SK-N-MC (cell line): ENCODE data around the gene DGKD.

Source experiments
- DNase-seq: peaks from one replicate; pipeline ENCODE4 v3.0.0-alpha.2; 2011; ENCODE audit warnings: low read depth, low spot score
- H3K27ac ChIP-seq: fragments of 200-600 bp; sonication (generic); 2 replicates; pipeline ENCODE4 v1.5.1; 2016; ENCODE audit warnings: mixed run types
- H3K36me3 ChIP-seq: fragments of 200-600 bp; sonication (generic); 2 replicates; pipeline ENCODE4 v1.6.1; 2017; ENCODE audit warnings: antibody characterized with exemption, low read length, mixed read lengths; ENCODE audit not compliant: insufficient read depth
- H3K4me3 ChIP-seq: fragments of 200-600 bp; sonication (generic); 2 replicates; pipeline ENCODE4 v1.5.1; 2016
- H3K9ac ChIP-seq: fragments of 200-600 bp; sonication (generic); 2 replicates; pipeline ENCODE4 v1.8.0; 2017; ENCODE audit warnings: mixed run types, mixed read lengths; ENCODE audit not compliant: insufficient read length
- H3K9me3 ChIP-seq: fragments of 200-600 bp; sonication (generic); 2 replicates; pipeline ENCODE4 v1.6.1; 2017; ENCODE audit warnings: low read depth, mild to moderate bottlenecking, antibody characterized with exemption, low read length, moderate library complexity, mixed read lengths
- EZH2 ChIP-seq: fragments of 200-600 bp; sonication (generic); IDR thresholded peaks from one replicate; pipeline ENCODE4 v1.6.1; 2017; ENCODE audit warnings: antibody characterized with exemption
- FOXP2 ChIP-seq: optimal IDR thresholded peaks from 2 replicates; pipeline ENCODE3; 2011; ENCODE audit warnings: mild to moderate bottlenecking, moderate library complexity; ENCODE audit not compliant: insufficient read depth; ENCODE audit errors: extremely low read length, control extremely low read depth
- POLR2AphosphoS5 ChIP-seq: IDR thresholded peaks from 2 replicates; pipeline ENCODE4 v1.6.1; 2012; ENCODE audit warnings: mild to moderate bottlenecking, low read depth, low read length, borderline replicate concordance

The DGKD gene

DNA sequence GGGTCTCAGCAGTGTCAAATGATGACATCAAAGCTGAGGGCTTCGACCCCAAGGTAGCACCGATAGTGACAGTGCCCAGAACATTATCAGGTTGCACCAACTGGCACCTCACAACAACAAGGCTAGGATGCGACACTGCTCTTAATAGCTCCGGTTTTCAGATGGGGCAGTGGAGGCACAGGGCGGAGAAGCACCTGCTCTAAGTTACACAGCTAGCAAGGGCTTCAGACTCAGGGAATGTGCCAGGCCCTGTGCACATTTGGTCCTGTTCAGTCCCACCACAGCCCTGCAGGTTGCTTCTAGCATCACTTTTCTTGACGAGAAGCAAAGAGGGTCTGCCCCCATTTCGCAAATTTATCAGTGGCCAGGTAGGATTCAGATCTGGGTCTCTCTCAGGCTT lies 74.1 kb downstream of the DGKD start:
- DNase-seq: no peak

DNA sequence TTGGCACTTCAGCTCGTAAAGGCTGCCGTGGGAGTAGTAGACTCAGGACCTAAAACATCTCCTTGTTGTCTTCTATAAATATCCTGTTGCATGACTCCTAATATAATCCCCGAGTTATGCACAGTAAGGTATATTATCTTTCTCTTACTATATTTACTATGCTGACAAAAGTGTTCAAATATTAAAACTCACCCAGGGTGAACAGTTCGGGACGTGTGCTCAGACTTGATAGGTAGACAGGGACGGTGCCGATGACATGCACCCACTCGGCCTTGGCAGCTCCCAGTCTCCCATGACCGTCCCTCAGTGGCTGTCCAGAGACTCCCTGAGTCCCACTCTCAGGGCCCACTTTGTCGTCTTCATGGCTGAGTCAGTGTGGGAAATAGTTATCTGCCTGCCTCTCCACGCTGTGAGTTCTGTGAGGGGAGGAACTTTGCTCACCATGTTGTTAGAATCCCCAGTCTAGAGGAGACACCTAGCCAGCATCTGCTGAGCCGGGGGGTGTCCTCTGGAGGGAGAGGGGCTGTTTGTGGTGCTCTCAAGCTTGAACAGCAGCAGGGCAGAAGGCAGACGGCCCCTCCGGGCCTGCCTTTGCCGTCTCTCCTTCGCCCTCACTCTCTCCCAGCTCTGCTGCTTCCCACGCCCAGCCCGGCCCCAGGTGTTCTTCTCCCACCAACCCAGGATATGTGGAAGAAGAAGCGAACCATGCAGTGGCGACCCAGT lies 75.0 kb downstream of the DGKD start:
- peaks cover 44% of the 10 kb centered on the region for H3K36me3 ChIP-seq
- H3K4me3 ChIP-seq: peak overlapping the region; percentile 21
- H3K9me3 ChIP-seq: peaks cover 4% of the 10 kb centered on the region; the same call in 1 of the 2 replicates
- TF ChIP-seq FOXP2 (no peak), EZH2 (no peak), POLR2AphosphoS5 (no peak)
- DNase-seq: no peak
- H3K9ac ChIP-seq: no peak overlapping the region
- H3K27ac ChIP-seq: peak overlapping the region; percentile 64

More for the DNA sequence above, 74.1 kb downstream of the DGKD start:
- Histone ChIP-seq H3K36me3 (peaks cover 47% of the 10 kb centered on the region), H3K9ac (no peak overlapping the region), H3K9me3 (peaks cover 4% of the 10 kb centered on the region; the same call in 1 of the 2 replicates), H3K27ac (no peak overlapping the region), H3K4me3 (no peak overlapping the region)
- TF ChIP-seq POLR2AphosphoS5 (no peak), EZH2 (no peak), FOXP2 (no peak)

DNA sequence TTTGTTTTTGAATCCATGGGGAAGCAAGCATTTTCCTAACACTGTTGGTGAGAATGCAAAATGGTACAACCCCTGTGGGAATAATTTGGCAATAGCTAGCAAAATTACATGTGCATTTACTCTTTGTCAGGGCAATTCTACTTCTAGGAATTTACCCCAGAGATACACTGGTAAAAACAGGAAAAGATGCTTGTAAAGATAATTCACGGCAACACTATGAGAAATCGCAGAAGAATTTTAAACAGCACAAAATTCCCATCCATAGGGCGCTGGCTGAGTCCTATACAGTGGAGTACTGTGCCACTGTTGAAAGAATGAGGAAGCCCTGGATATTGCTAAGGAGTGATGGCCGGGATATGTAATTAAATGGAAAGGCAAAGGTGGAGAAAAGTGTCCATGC lies 75.8 kb downstream of the DGKD start:
- H3K4me3 ChIP-seq: peak overlapping the region; percentile 21
- peaks cover 4% of the 10 kb centered on the region; the same call in 1 of the 2 replicates for H3K9me3 ChIP-seq
- H3K9ac ChIP-seq: no peak overlapping the region
- H3K36me3 ChIP-seq: peaks cover 47% of the 10 kb centered on the region
- H3K27ac ChIP-seq: peak overlapping the region; percentile 64
- DNase-seq: peak; percentile 94
- TF ChIP-seq FOXP2 (peak; percentile 27), POLR2AphosphoS5 (peak; percentile 64; the same call in 1 of the 2 replicates), EZH2 (no peak)

DNA sequence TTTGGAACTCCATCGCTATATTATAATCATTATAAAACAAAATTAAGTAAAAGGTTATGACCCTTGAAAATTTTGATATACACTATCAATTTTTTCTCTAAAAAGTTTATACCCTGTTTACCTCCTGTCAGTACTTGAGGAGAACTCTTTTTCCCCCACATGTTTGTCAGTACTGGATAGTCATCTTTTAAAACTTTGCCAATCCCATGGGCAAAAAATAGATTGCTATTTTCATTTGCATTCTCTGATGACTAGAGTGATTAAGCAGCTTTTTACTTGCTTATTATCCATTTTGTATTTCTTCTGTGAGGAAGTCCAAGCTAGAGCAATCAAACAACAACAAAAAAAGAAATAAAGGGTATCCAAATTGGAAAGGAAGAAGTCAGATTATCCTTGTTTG lies 76.4 kb downstream of the DGKD start:
- Histone ChIP-seq H3K36me3 (peaks cover 49% of the 10 kb centered on the region), H3K9me3 (peaks cover 4% of the 10 kb centered on the region; the same call in 1 of the 2 replicates), H3K27ac (no peak overlapping the region), H3K4me3 (no peak overlapping the region), H3K9ac (no peak overlapping the region)
- no peak for DNase-seq
- no peak for TF ChIP-seq EZH2
- TF ChIP-seq FOXP2: no peak
- no peak for TF ChIP-seq POLR2AphosphoS5

DNA sequence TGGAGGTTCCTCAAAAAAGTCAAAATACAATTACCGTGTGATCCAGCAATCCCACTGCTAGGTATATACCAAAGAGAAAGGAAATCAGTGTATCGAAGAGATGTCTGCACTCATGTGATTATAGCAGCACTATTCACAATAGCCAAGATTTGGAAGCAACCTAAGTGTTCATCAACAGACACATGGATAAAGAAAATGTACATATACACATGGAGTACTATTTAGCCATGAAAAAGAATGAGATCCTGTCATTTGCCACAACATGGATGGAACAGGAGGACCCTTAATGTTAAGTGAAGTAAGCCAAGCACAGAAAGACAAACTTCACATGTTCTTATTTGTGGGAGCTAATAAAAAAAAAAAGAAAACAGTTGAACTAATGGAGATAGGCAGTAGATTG lies 78.7 kb downstream of the DGKD start:
- H3K36me3 ChIP-seq: peaks cover 58% of the 10 kb centered on the region
- H3K4me3 ChIP-seq: no peak overlapping the region
- H3K9me3 ChIP-seq: no peaks in the 10 kb centered on the region
- TF ChIP-seq POLR2AphosphoS5 (no peak), FOXP2 (no peak)
- no peak overlapping the region for H3K9ac ChIP-seq
- no peak for DNase-seq
- H3K27ac ChIP-seq: no peak overlapping the region

DNA sequence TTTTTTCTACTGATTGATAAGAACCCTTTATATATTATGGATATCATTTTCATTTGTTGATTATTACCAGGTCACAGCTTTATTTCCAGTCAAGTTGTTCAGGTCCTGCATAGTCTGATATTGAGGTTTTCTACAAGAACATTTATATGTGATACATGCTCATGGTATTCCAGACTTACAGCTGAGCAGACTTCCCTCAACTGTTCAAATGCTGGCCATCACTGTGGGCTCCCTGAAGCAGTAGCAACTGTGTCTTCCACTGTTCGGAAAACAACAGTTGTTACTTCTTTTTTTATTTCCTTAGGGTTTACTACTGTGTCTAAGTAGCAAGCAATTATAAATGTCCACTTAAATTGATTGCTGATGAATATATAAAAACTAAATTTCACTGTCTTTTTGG lies 79.5 kb downstream of the DGKD start:
- Histone ChIP-seq H3K4me3 (no peak overlapping the region), H3K27ac (no peak overlapping the region), H3K36me3 (peaks cover 62% of the 10 kb centered on the region), H3K9me3 (no peaks in the 10 kb centered on the region), H3K9ac (no peak overlapping the region)
- TF ChIP-seq EZH2: no peak
- no peak for TF ChIP-seq FOXP2
- no peak for TF ChIP-seq POLR2AphosphoS5
- DNase-seq: no peak

DNA sequence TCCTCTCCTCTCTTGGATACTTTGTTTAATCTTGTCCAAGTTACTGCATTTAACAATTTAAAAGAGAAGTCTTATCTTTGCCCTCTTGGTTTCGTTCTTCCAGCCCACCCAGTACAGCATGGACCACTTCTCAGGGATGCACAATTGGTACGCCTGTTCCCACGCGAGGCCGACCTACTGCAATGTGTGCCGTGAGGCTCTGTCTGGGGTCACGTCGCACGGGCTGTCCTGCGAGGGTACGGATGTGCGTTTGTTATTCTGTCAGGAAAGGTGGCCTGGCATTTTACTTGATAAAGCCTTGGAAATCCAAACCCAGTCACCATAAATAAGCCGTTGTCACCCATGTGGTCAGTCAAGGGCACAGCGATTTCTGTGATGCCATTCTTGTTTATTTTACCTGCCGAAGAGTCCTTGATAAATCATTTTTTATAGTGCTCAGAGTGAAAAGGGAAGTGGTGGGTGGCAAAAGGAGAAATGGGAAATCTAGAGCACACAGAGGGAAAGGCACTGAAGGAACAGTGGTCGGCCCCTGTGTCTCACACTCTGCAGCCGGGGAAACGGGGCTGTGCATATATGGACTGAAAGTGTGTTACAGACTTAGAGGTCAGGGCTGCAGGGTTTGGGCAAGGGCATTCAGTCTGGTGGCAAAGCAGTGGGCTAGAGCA lies 80.5 kb downstream of the DGKD start:
- Histone ChIP-seq H3K27ac (no peak overlapping the region), H3K36me3 (peaks cover 62% of the 10 kb centered on the region), H3K9me3 (no peaks in the 10 kb centered on the region), H3K9ac (no peak overlapping the region), H3K4me3 (no peak overlapping the region)
- TF ChIP-seq EZH2 (no peak), POLR2AphosphoS5 (no peak), FOXP2 (no peak)
- no peak for DNase-seq

DNA sequence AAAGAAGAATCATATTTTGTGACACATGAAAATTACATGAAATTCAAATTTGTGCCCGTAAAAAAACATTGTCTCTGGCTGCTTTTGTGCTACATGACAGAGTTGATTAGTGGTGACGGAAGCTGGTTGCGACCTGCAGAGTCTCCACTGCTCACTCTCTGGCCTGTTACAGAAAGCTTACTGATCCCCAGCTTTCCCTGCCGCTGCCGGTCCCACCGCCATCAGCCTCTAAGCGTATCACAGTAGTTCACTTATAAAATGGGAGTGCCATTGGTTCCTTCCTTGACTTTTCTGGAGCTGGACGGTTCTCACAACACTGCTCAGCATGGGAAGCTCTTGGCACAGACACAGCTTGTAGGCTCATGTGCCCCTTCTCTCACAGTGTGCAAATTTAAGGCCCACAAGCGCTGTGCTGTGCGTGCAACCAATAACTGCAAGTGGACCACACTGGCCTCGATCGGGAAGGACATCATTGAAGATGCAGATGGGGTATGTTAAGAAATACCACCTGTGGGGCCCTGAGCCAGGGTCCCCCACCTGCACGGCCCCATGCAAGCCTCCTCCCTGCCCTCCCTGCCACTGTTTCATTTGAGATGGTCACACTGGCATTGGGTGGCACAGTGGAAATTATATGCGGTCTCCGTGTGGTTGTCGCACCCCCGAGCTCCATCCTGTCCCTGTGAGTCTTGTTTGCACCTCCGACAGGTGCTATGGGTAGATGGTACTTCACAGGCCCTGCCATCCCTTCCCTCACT lies 81.3 kb downstream of the DGKD start:
- DNase-seq: no peak
- H3K36me3 ChIP-seq: peaks cover 62% of the 10 kb centered on the region
- no peak for TF ChIP-seq FOXP2
- no peak for TF ChIP-seq POLR2AphosphoS5
- no peak for TF ChIP-seq EZH2
- H3K9me3 ChIP-seq: no peaks in the 10 kb centered on the region
- no peak overlapping the region for H3K4me3 ChIP-seq
- no peak overlapping the region for H3K27ac ChIP-seq
- H3K9ac ChIP-seq: no peak overlapping the region
